Islet of Langerhans (tissue), 1 donor: Measurements from ENCODE around the gene MPRIP.
"Not testable (repeated sequence)": the region's sequence is repeated elsewhere in the genome, so short reads cannot be mapped to it uniquely, and the experiment has no call there.

Experiments
- FAIRE-seq: peaks from one replicate; lab custom pipeline; 2011; peaks lifted over from hg19 to GRCh38; lab: Jason Lieb, UNC

The MPRIP gene

GRCh38 chr17:17042384-17042736 lies at the start of gene MPRIP:
MPRIP (plus strand) TSS chr17:17042457; CDS start chr17:17042849, 392 bp downstream.
- FAIRE-seq, result no peak

- FAIRE-seq, result no peak
Measured at GRCh38 chr17:16994631-16995030, 47.6 kb upstream of the MPRIP start.

GRCh38 chr17:16995930-16996329 lies 46.3 kb upstream of the MPRIP start:
- FAIRE-seq, result no peak

GRCh38 chr17:16996726-16997125 lies 45.5 kb upstream of the MPRIP start:
- not testable (repeated sequence) for FAIRE-seq

- FAIRE-seq, result no peak
Measured at GRCh38 chr17:16997514-16998429, 44.5 kb upstream of the MPRIP start.

GRCh38 chr17:16999931-17000625 lies 42.2 kb upstream of the MPRIP start:
- FAIRE-seq, result no peak

- no peak for FAIRE-seq
Measured at GRCh38 chr17:17001076-17001777, 41.0 kb upstream of the MPRIP start.

GRCh38 chr17:17001874-17002520 lies 40.3 kb upstream of the MPRIP start:
- FAIRE-seq, result no peak

GRCh38 chr17:17002731-17003715 lies 39.2 kb upstream of the MPRIP start:
- FAIRE-seq, result not testable (repeated sequence)

GRCh38 chr17:17004251-17004996 lies 37.8 kb upstream of the MPRIP start:
- FAIRE-seq, result no peak

- FAIRE-seq, result not testable (repeated sequence)
Measured at GRCh38 chr17:17004997-17005614, 37.2 kb upstream of the MPRIP start.

GRCh38 chr17:17007891-17008290 lies 34.4 kb upstream of the MPRIP start:
- FAIRE-seq, result not testable (repeated sequence)

- FAIRE-seq, result not testable (repeated sequence)
Measured at GRCh38 chr17:17008621-17009397, 33.4 kb upstream of the MPRIP start.

- FAIRE-seq, result not testable (repeated sequence)
Measured at GRCh38 chr17:17009972-17010371, 32.3 kb upstream of the MPRIP start.

- not testable (repeated sequence) for FAIRE-seq
Measured at GRCh38 chr17:17010545-17011034, 31.7 kb upstream of the MPRIP start.

- FAIRE-seq, result not testable (repeated sequence)
Measured at GRCh38 chr17:17011043-17011907, 31.0 kb upstream of the MPRIP start.

GRCh38 chr17:17013828-17014747 lies 28.2 kb upstream of the MPRIP start:
- not testable (repeated sequence) for FAIRE-seq
